GM19239 (cell line): Measurements from ENCODE around the gene GJB1.

Experiments used
- DNase-seq: peaks from one replicate; pipeline ENCODE4 v3.0.0; 2011; ENCODE audit warnings: low spot score; ENCODE audit not compliant: insufficient read length
- FAIRE-seq: peaks from 2 replicates; lab custom pipeline; 2011; peaks lifted over from hg19 to GRCh38; lab: Jason Lieb, UNC

Gene GJB1

DNA sequence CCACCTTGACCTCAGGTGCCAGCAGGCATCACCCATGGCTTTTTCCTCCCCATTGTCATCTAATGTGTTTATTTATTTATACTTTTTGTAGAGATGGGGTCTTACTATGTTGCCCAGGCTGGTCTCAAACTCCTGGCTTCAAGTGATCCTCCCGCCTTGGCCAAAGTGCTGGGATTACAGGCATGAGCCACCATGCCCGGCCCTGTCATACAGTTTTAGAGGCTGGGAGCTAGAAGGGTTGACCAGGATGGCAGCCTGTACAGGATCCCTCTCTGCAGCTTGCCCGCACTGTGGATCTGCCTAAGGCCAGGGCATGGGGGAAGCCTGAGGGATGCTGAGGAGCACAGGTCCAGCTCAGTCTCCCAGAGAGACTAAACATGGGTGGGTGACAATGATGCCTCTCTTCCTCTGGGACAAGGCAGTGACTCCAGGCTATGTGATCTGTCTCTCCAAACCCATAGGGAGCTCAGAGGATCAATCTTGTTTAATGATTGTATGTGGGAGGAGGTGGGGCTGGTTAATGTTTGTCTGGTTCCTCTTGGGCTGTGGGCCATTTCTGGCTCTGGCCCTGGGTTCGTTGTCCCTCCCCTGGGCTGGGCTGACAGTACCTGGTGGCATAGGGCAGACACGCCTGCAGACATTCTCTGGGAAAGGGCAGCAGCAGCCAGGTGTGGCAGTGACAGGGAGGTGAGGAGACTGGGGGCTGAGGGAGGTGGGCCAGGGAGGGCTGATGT is 8.3 kb upstream of the GJB1 start:
- FAIRE-seq (no peak), DNase-seq (no peak)

DNA sequence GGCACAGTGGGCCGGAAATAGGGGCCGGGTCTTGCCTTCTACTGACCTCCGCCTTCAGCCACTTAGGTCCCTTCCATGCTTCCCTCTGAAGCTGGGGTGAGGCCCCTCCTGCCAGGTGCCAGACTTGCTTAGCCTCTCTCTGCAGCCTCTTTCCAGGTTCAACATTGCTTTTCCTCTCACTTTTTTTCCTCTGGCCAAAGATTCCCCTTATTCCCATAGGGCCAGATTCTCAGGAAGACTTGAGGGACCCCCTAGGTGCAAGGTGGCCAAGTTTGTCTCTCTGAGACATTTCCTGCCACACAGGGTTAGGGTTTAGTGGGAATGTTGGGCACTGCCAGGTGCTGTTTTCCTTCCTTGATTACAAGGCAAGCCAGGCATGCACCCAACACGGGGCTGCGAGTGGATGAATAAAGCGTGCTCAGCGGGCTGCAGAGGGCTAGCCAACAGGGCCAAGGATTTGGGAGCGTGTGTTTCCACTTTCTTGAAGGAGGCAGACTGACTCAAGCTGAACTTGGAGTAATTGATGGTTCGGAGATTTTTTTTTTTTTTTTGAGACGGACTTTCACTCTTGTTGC is 7.6 kb upstream of the GJB1 start:
- FAIRE-seq (no peak), DNase-seq (no peak)

DNA sequence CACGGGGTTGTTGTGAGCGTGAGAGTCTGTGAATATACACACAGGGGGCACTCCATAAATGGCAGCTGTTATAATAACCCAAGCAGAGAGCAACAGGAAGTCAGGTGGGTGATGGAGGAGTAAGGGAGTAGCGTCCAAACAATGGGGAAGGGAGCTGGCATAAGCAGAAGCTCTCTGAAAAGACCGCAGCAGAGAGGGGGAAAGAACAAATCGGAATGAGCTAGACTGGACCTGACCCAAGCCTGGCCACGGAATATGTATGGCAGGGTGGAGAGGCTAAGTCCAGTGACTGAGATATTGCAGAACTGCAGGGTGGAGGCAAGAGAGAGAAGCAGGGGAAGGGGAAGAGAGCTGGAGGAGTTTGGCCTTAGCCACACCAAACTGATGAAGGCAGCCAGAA is 6.5 kb upstream of the GJB1 start:
- no peak for FAIRE-seq

DNA sequence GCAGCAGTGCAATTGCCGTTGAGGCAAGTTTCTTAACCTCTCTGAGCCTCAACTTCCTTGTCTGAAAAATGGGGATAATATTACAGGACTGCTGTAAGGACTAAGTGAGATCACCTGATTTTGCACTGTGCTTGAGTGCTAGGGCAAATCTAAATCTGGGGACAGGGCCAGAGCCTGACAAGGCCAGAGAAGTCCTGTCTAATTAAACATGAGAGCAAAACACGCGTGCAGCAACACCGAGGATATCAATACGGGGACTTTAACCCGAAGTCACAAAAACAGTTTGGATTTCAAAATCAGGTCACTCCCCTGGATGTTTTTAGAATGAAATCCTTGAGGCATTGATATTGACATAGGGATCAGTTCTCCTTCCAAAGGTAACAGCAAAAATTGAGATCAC is 5.7 kb upstream of the GJB1 start:
- DNase-seq (no peak), FAIRE-seq (no peak)

More for the DNA sequence above, 6.5 kb upstream of the GJB1 start:
- no peak for DNase-seq

DNA sequence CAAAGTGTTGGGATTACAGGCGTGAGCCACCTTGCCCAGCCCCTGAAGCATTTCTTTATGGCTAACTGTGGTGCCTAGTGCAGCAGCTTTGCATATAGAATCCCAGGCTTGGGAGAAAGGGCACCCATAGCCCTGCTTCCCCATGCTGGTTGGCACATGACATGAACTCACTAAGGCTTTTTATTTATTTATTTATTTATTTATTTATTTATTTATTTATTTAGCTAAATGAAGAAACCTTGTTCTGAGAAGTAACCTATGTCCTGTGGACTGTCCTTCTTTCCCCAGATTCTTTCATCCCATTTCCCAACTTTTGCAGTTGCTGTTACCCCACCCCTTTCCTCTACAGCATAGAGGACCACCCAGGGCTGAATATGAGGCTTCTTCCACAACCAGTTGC is 1.9 kb upstream of the GJB1 start:
- no peak for DNase-seq

DNA sequence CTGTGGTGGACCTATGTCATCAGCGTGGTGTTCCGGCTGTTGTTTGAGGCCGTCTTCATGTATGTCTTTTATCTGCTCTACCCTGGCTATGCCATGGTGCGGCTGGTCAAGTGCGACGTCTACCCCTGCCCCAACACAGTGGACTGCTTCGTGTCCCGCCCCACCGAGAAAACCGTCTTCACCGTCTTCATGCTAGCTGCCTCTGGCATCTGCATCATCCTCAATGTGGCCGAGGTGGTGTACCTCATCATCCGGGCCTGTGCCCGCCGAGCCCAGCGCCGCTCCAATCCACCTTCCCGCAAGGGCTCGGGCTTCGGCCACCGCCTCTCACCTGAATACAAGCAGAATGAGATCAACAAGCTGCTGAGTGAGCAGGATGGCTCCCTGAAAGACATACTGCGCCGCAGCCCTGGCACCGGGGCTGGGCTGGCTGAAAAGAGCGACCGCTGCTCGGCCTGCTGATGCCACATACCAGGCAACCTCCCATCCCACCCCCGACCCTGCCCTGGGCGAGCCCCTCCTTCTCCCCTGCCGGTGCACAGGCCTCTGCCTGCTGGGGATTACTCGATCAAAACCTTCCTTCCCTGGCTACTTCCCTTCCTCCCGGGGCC is 1.2 kb downstream of the GJB1 start:
- no peak for FAIRE-seq
- DNase-seq = no peak

More for the DNA sequence above, 1.9 kb upstream of the GJB1 start:
- FAIRE-seq = no peak

DNA sequence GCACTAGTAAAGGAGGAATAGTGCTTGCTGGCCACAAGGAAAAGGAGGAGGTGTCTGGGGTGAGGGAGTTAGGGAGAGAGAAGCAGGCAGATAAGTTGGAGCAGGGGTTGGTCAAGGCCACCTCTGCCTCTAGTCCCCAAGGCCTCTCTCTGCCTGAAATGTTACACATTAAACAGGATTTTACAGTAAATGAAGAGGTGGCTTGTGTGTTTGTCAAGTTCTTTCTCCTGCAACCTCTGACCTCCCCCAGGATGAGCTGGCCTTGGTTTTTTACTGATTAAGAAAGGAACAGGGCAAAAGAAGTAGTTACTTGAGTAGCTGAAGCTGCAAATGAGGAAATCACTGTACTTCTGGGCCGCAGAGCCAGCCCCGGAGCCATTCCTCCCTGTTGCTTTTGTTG is 2.0 kb downstream of the GJB1 start:
- FAIRE-seq (no peak), DNase-seq (no peak)

DNA sequence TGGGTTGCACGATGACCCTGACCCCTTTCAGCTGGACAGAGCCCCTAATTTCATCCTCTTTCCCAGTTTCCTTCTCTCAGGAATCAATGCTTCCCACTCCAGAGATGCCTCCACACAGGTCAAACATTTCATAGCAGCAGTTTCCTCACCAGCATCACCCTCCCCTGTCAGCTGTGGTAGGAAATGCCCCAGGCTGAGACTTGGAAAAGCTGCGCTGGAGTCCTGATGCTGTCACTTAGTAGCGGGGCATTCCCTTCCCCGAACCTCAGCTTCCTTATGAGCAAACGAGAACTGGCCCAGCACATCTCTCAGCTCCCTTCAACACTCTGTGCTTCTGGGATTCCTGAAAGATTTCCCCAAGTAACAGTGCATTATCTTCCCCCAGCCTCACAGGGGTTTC is 2.7 kb downstream of the GJB1 start:
- FAIRE-seq = no peak
- DNase-seq = no peak

DNA sequence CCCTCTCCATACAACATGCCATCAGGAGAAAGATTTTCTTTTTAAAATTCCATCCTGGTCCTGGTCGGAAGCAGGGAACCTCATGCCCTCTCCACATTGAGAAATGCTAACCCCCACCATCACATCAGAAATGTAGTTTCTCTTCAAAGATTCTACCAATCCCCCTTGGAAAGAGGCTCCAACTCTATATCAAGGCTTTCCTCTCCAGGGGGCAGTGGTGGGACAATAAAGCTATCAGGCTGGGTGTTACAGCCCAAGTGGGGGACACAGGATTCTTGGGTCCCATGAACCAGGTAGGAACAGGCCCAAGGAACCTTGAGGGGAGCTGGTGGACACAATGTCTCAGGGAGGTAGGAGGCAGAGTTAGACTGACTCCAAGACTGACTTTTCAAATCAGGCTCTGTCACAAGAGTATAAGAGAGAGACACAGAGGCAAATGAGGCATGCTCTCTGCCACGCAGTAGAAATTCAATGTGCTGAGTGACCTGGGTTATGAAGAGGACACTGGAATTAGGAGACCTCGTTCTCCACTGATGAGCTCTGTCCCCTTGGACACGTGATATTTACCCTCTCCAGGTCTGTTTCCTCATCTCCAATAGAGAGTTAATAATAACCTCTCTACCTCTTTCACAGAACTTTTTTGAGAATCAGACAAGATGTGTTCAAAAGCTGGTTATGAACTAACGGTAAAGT is 4.5 kb downstream of the GJB1 start:
- DNase-seq (no peak), FAIRE-seq (no peak)

DNA sequence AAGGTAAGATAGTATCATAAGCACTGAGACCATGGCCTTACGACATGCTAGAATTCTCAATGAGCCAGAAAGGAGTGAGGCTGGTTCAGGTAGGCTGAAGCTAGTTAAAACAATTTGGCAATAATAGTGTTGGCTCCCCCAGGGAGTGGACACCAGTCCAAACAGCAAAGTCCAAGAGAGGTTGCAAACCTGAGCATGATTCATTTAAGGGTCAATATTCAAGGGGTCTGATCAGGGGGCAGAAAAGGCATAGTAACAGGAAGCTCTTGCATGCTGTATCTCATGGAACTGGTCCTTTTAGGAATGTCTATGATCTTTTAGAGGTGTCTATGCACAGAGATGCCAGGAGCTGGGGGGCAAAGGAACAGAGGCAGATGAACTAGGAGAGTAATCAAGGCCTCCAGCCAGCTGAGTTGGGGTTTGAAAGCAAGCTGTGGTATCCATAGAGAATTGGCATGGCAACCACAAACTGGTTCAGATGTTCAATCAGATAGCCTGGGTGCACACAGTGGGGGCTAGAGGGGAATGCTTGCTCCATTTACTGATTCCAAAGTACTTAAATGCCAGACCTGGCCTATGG is 5.1 kb downstream of the GJB1 start:
- peak; percentile 53 for FAIRE-seq
- DNase-seq = no peak

DNA sequence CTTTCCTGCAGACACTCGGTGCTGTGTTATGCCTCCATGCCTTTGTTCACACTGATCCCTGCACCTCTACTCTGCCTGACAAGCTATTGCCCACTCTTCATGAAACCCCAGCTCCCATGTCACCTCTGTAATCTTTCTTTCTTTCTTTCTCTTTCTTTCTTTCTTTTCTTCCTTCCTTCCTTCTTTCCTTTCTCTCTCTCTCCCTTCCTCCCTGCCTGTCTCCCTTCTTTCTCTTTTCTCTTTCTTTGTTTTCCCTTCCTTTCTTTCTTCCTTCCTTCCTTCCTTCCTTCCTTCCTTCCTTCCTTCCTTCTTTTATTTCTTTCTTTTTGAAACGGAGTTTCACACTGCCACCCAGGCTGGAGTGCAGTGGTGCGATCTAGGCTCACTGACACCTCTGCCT is 12.5 kb downstream of the GJB1 start:
- no peak for FAIRE-seq
- no peak for DNase-seq

DNA sequence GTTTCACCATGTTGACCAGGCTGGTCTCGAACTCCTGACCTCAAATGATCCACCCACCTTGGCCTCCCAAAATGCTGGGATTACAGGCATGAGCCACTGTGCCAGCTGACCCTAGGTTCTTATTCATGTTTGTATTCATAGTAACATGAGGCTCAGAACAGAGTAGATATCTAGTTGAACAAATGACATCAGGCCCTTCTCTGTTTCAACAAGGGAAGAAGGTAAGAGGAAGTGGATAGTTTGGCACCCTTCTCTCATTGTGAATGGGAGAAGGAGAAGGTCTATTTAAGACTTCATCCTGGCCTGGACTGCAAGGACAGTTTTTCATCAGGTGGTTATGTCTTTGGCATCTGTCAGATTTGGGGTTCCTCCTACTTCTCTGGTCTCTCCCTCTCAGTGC is 13.8 kb downstream of the GJB1 start:
- no peak for FAIRE-seq
- no peak for DNase-seq

DNA sequence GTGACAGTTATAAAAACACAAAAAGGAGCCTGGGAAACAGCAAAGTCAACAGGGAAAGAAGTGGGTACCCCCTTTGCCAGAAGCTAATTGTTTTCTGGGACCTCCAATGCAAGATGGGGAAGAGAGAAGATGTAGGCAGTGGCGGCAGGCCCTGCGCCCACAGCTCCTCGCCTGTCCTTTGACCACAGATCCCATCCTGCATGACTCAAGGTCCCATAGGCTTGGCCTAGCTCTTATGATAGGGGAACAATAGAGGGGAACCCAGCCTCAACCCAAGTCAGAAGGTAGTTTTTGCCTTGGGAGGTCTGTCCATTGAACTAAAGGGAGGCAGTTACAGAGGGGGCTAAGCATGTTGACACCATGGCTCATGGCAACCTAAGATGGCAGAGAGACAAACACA is 16.8 kb downstream of the GJB1 start:
- no peak for FAIRE-seq
- DNase-seq = no peak

DNA sequence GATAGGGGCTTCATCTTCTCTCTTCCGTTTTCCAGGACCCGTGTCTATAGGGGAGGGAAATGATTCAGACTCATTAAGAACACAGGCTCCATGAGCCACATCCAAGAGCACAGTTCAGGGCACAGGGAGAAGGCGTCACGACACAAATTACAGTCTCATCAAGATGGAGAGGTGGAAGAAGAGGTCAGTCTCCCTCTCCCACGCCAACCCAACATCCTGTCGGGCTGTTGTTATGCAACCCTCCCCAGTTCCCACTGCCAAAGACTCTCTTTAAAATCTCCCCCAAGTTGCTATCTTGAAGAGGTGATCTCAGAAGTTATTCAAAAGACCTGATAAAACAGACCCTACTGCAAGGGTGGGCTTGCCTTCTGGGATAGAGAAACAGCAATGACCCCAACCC is 18.3 kb downstream of the GJB1 start:
- no peak for FAIRE-seq
- DNase-seq = no peak

DNA sequence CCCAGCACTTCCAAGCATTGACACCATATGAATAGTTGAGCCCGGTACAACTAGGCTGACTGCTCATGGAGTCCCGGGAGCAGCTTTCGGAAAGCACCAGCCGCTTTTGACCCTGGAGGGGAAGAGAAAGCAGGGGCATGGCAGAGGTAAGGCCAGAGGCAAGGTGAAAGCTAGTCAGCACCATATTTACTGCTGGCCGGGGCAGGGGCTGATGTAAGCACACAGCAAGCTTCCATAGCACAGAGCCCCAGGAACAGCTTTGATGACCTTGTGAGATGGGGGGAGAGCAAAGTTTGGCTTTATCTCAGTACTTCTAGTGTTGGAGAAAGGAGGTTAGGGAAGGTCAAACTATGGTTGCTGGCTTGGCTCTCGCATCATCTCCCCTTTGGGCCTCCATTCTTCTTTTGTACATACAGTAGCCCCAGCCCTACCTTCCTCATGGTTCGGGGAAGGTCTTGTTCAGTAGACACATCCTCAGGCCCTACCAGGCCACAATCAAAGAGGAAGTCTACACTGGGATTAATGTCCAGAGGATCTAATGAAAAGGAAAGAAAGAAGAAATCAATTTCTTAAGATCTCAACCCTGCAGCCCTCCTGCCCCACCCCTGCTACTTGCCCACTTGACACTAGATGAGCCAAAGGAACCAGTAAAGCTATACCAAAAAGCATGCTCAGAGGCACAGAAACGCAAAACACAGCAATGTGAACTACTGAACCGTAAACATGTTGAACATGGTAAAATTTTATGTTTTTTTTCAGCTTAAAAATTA is 21.5 kb downstream of the GJB1 start:
- DNase-seq (no peak), FAIRE-seq (no peak)

DNA sequence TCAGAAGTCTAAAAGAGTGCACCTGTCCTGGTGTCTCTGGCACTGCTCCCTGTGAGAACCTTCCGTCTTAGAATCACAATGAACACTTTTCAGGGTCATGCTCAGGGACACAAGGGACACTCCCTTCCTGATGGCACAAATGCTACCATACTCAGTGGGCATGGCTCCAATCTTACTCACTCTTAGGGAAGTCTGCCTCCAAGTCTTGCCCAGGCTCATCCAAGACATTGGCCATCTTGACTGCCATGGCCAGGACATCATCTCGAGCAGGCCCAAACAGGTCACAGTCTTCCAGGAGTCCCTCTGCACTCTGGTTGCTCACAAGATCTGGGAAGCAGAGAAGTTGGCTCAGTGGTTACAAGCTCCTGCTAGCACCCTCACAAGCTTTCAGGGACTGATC is 22.1 kb downstream of the GJB1 start:
- FAIRE-seq (no peak), DNase-seq (no peak)

DNA sequence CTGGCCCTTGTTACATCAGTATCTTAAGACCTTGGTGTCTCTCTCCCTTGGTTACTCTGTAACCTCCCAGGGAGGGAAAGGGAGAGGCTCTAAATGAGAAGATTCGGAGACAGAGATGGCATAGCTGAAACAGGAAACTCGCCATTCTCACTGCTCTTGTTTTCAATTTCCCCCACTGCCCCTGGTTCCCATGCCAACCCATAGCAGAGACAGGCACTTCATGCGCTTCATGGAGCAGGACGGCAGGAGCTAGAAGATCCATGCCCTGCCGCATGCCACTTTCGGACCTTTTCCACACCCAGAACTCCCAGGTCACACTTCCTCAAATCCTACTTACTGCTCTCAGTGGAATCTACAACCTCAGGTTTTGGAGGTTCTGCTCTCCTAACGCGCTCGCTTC is 27.8 kb downstream of the GJB1 start:
- FAIRE-seq (peak; percentile 65), DNase-seq (no peak)

DNA sequence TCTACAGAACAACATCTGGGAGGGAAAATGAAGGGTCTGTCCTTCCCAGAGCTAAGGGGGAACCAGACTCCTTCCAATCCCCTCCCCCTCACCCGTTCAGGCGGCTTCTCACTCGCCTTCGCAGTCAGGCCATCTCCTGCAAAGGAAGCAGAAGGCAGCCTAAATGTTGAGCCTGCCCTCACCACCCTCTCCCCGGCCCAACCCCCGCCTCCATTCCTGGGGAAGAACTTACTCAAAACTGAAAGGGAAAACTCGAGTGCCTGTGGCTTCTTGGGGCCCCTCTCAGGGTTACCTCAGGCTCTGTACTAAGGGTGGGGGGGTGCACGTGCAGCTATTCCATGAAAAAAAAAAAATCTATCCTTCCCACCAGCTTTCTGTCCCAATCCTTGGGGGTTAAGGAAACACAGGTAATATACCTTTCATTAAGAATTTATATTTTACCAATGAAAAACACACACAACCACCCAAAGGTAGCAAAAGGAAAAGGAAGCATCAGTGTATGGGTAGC is 28.5 kb downstream of the GJB1 start:
- DNase-seq (no peak), FAIRE-seq (peak; percentile 90)

DNA sequence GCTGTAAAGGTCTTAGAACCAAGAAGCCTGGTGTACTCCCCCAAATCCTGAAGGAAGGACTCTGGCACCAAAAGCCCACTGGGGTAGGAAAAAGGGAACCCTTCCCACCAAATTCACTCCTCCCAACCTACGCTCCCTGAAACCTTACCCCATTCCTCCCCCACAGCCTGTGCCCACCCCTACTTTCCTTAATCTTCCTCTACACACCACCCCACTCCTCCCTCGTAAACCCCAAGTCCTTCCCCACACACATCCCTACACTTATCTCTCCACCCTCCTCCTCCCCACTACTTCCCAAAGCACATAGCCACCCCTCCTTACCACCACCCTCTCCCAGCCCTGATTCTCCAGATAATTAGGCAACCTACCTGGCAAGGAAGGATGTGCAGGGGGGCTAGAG is 29.2 kb downstream of the GJB1 start:
- FAIRE-seq (peak; percentile 65), DNase-seq (no peak)
